ENCODE data around the gene SELENOS. TPM values are rescaled to one million over a fixed set of nuclear protein-coding genes. Genes with fewer than 3 reads are reported as not detected.
"Not testable (repeated sequence)": the region's sequence is repeated elsewhere in the genome, so short reads cannot be mapped to it uniquely, and the experiment has no call there.

SELENOS gene
- total RNA-seq, 1 donor from 2014 or later, result 162 TPM

DNA sequence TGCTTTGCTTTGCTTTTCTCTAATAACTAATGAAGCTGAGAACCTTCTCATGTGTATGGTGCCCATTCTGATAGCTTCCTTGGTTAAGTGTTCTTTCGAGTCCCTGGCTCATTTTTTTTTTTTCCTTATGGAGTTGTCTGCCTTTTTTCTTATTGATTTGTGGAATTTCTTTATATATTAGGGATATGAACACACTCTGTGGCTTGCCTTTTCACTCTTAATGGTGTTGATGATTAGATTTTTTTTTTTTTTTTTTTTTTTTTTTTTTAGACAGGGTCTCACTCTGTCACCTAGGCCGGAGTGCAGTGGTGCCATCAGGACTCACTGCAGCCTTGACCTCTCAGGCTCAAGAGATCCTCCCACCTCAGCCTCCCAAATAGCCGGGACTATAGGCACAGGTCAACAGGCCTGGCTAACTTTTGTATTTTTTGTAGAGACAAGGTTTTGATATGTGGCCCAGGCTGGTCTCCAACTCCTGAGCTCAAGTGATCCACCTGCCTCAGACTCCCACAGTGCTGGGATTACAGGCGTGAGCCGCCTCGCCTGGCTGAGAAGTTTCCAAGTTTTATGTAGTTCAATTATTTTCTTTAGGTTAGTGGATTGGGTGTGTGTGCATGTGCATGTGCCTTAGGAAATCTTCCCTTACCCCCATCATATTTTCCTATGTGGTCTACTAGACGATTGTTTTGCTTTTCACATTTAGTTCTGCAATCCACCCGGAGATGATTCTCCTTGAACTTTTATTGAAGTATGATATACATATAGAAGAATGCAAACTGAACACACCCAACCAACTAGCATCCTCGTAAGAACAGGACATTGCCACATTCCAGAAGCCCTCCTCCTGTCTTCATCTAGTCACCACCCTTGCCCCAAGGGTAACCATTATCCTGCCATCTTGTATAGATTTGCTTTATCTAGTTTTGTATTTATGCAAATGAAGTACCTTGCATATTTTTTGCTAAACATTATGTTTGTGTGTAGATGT is 19.4 kb upstream of the SELENOS start:
- DNase-seq (ENCODE audit: low read depth) (peak; percentile 57), FAIRE-seq (no peak)
- TF ChIP-seq, protein P1, sequence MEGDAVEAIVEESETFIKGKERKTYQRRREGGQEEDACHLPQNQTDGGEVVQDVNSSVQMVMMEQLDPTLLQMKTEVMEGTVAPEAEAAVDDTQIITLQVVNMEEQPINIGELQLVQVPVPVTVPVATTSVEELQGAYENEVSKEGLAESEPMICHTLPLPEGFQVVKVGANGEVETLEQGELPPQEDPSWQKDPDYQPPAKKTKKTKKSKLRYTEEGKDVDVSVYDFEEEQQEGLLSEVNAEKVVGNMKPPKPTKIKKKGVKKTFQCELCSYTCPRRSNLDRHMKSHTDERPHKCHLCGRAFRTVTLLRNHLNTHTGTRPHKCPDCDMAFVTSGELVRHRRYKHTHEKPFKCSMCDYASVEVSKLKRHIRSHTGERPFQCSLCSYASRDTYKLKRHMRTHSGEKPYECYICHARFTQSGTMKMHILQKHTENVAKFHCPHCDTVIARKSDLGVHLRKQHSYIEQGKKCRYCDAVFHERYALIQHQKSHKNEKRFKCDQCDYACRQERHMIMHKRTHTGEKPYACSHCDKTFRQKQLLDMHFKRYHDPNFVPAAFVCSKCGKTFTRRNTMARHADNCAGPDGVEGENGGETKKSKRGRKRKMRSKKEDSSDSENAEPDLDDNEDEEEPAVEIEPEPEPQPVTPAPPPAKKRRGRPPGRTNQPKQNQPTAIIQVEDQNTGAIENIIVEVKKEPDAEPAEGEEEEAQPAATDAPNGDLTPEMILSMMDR (IDR thresholded peaks at IDR 0.05; ENCODE audit: insufficient read depth, low read length, severe bottlenecking), result no peak
- Histone ChIP-seq H3K27me3 (ENCODE audit: control insufficient read depth, insufficient read depth, low read length) (no peaks in the 10 kb centered on the region), H3K4me3 (ENCODE audit: low read depth, low read length) (no peak overlapping the region), H3K36me3 (ENCODE audit: control insufficient read depth, insufficient read depth, low read length) (no peaks in the 10 kb centered on the region)

DNA sequence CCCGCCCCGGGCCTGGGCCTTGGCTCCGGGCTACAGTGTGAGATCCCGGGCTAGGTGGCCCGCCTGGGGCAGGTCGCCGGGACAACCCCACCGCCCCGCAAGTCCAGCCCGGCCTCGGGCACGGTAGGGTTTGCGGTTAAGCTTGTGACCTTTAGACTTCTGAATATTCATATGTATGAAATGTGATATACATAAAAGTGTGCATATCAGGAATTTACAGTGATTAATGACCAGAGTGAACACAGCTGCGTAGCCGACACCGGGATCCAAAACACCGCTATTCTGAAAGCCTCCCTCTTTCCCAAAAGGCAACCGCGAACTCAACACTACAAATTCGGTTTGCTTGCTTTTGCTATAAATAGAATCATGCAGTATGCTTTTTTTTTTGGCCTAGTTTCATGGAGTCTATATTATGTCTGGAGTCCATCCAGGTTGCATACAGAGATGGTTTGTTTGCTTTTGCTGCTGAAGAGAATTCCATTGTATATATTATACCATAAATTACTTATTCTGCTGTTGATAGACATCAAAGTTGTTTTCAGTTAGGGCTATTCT is 18.4 kb upstream of the SELENOS start:
- no peaks in the 10 kb centered on the region for H3K36me3 ChIP-seq (ENCODE audit: control insufficient read depth, insufficient read depth, low read length)
- FAIRE-seq, result no peak
- no peaks in the 10 kb centered on the region for H3K27me3 ChIP-seq (ENCODE audit: control insufficient read depth, insufficient read depth, low read length)
- peak; percentile 29 for DNase-seq (ENCODE audit: low read depth)
- H3K4me3 ChIP-seq (ENCODE audit: low read depth, low read length), result peak overlapping the region; percentile 95
- TF ChIP-seq, protein P1 (IDR thresholded peaks at IDR 0.05; ENCODE audit: insufficient read depth, low read length, severe bottlenecking), result no peak

DNA sequence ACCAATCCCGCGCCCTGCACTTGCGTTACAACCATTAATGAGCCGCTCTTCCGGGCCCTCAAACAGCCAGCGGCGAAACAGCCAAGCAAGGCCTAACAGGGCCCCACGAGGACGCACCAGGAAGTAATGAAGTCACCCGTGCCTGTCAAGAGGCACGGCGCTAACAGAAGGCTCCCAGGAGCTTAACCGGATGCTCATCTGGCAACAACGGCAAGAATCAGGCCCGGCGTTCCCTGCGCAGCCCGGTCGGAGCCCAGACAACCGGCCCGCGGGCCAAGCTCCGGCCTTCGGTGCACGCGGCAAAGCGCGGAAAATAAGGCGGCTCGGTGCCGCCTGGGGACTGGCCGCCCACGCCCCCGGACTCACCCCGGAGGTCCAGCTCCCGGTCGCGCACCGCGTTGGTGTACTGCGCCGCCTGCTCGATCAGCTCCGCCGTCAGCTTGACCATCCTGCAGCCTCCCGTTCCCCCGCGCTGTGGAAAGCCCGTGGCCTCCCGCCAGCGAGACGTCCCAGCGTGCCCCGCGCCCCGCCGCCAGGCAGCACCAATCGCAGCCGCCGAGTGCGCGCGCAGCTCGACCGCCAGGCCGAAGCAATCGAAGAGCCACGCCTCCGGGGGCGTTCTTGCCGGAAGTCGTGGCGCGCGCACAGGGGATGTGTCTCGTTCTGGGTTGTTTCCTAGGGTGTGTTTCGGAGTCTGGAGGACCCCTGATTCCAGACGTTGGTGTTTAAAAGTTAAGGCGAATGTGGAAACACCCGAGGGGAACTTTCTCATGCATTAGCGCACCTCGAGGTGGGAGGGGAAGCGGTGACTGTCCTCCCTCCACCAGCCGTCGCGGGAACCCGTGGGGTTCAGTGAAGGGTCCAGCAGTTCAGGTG is 17.7 kb upstream of the SELENOS start, which contains the start of gene SNRPA1:
Gene SNRPA1 (minus strand): TSS at position 518 of the 876 bp plus-strand sequence. CDS start 70 bp downstream, at position 448.
- Histone ChIP-seq H3K36me3 (ENCODE audit: control insufficient read depth, insufficient read depth, low read length) (no peaks in the 10 kb centered on the region), H3K4me3 (ENCODE audit: low read depth, low read length) (peak within 1 kb of the TSS; percentile 95), H3K27me3 (ENCODE audit: control insufficient read depth, insufficient read depth, low read length) (no peaks in the 10 kb centered on the region)
- DNase-seq (ENCODE audit: low read depth), result peak; percentile 76
- no peak for FAIRE-seq
- TF ChIP-seq, protein P1 (IDR thresholded peaks at IDR 0.05; ENCODE audit: insufficient read depth, low read length, severe bottlenecking), result no peak

DNA sequence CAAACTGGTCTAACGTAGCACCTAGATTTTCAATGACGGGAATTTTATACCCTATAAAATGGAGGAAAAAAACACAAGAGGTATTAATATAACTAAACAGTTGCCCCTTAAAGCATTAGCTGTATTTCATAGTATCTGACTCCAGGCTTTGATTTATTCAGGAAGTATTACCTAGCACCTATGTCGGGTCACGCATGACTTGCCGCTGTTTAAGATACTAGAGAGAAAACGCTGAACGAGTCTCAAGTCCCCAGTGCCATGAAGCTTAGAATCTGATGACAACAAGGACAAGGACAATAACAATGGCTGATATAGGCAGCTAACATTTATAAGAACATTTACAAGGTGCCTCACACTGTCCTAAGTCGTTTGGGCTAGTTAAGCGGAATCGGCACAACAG is 15.8 kb upstream of the SELENOS start:
- TF ChIP-seq, protein P1 (IDR thresholded peaks at IDR 0.05; ENCODE audit: insufficient read depth, low read length, severe bottlenecking), result no peak
- Histone ChIP-seq H3K4me3 (ENCODE audit: low read depth, low read length) (no peak overlapping the region), H3K36me3 (ENCODE audit: control insufficient read depth, insufficient read depth, low read length) (peaks cover 4% of the 10 kb centered on the region), H3K27me3 (ENCODE audit: control insufficient read depth, insufficient read depth, low read length) (no peaks in the 10 kb centered on the region)
- DNase-seq (ENCODE audit: low read depth), result peak; percentile 13
- FAIRE-seq, result no peak

DNA sequence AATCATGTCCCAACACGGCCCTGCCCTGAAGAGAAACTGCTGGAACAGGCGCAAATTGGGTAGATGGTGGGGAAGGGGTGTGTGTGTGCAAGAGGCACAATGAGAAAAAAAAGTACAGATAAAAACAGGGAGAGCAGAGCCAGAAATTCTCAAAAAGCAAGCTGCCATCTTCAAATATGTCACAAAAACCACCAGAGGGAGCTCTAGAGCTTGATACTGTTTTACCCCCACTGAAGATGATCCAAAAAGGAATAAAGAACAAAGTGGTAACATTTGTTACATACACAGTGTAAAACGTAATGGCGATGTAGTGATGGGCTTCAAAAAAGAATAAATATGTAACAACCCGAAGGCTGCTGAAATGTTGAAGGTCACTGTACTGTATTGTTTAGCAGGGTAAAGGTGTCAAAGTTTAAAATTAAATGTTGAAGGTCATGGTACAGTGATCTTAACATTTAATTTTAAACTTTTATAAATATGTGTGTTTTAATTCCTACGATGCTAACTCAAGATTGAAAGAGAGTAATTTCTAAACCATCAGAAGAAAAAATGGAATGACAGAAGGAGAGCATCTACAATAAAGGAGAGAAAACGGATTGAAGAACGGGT is 11.7 kb upstream of the SELENOS start:
- DNase-seq (ENCODE audit: low read depth) (peak; percentile 65), FAIRE-seq (no peak)
- peaks cover 13% of the 10 kb centered on the region for H3K36me3 ChIP-seq (ENCODE audit: control insufficient read depth, insufficient read depth, low read length)
- H3K4me3 ChIP-seq (ENCODE audit: low read depth, low read length), result no peak overlapping the region
- TF ChIP-seq, protein P1 (IDR thresholded peaks at IDR 0.05; ENCODE audit: insufficient read depth, low read length, severe bottlenecking), result peak; percentile 62
- H3K27me3 ChIP-seq (ENCODE audit: control insufficient read depth, insufficient read depth, low read length), result no peaks in the 10 kb centered on the region

DNA sequence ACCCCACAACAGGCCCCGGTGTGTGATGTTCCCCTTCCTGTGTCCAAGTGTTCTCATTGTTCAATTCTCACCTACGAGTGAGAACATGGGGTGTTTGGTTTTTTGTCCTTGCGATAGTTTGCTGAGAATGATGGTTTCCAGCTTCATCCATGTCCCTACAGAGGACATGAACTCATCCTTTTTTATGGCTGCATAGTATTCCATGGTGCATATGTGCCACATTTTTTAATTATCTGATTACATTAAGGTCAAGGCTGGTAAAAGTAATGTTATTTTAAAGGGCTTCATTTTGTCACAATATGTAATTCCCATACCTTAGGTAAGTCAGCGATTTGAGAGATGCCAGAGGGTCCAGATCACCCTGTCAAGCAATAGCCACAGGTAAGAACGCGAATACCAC is 10.1 kb upstream of the SELENOS start:
- DNase-seq (ENCODE audit: low read depth); H3K4me3 ChIP-seq (ENCODE audit: low read depth, low read length); FAIRE-seq; H3K27me3 ChIP-seq (ENCODE audit: control insufficient read depth, insufficient read depth, low read length): not testable (repeated sequence)
- peaks cover 18% of the 10 kb centered on the region for H3K36me3 ChIP-seq (ENCODE audit: control insufficient read depth, insufficient read depth, low read length)

All from bronchial epithelial cell (primary cell).